Smooth muscle cell (in vitro differentiated cells): ENCODE measurements around the gene CHRNA4. TPM values are rescaled to one million over a fixed set of nuclear protein-coding genes. Genes with fewer than 3 reads are reported as not detected.

Source experiments
- DNase-seq: peaks from one replicate; lab custom pipeline; 2025; ENCODE audit not compliant: unreplicated experiment; lab: John Stamatoyannopoulos, UW
- H2AFZ ChIP-seq: fragments of 200-600 bp; sonication (generic); 2 replicates; pipeline ENCODE4 v1.6.0; 2016; ENCODE audit warnings: antibody characterized with exemption, low read depth, mild to moderate bottlenecking
- H3F3A ChIP-seq: fragments of 200-600 bp; sonication (generic); 2 replicates; pipeline ENCODE4 v1.6.0; 2017; ENCODE audit warnings: antibody characterized with exemption, low read depth
- H3K27ac ChIP-seq: fragments of 200-600 bp; sonication (generic); 2 replicates; pipeline ENCODE4 v1.5.1; 2016; ENCODE audit warnings: low read depth, mild to moderate bottlenecking
- H3K27me3 ChIP-seq: fragments of 200-600 bp; sonication (generic); 2 replicates; pipeline ENCODE4 v1.6.1; 2016; ENCODE audit warnings: low read depth, mild to moderate bottlenecking
- H3K36me3 ChIP-seq: fragments of 200-600 bp; sonication (generic); 2 replicates; pipeline ENCODE4 v1.5.1; 2016; ENCODE audit warnings: low read depth
- H3K4me1 ChIP-seq: fragments of 200-600 bp; sonication (generic); 2 replicates; pipeline ENCODE4 v1.5.1; 2016; ENCODE audit warnings: low read depth
- H3K4me2 ChIP-seq: fragments of 200-600 bp; sonication (generic); 2 replicates; pipeline ENCODE4 v1.6.0; 2016; ENCODE audit warnings: mild to moderate bottlenecking
- H3K4me3 ChIP-seq: fragments of 200-600 bp; sonication (generic); 2 replicates; pipeline ENCODE4 v1.5.1; 2016; ENCODE audit warnings: mild to moderate bottlenecking
- H3K79me2 ChIP-seq: fragments of 200-600 bp; sonication (generic); 2 replicates; pipeline ENCODE4 v1.6.0; 2016; ENCODE audit warnings: low read depth, mild to moderate bottlenecking
- H3K9ac ChIP-seq: fragments of 200-600 bp; sonication (generic); 2 replicates; pipeline ENCODE4 v1.6.0; 2016; ENCODE audit warnings: low read depth
- H3K9me3 ChIP-seq: fragments of 200-600 bp; sonication (generic); replicated peaks from 2 replicates; pipeline ENCODE4 v1.5.1; 2016; ENCODE audit warnings: low read depth
- H4K20me1 ChIP-seq: fragments of 200-600 bp; sonication (generic); 2 replicates; pipeline ENCODE4 v1.6.0; 2016; ENCODE audit warnings: low read depth
- WGBS: methylation state at CpG from one replicate; pipeline ENCODE4 v1.1.7; 2016; ENCODE audit warnings: low lambda C conversion rate; 5-methylcytosine and 5-hydroxymethylcytosine counted together
- polyA plus RNA-seq: library from polyadenylated mRNA; unstranded; fragments of >200 nt; fragmentation: Nextera tagmentation; extraction: Ambion mirVana; gene quantifications from 2 replicates; pipeline ENCODE4 v1.2.1, GENCODE V29; 2016
- total RNA-seq: library from RNA; depleted of rRNA; stranded (reverse); fragments of >200 nt; gene quantifications from 2 replicates; pipeline ENCODE4 v1.2.3, GENCODE V29; 2014
- TF ChIP-seq, protein P1 (sequence below): fragments of 200-600 bp; sonication (generic); IDR thresholded peaks from 2 replicates; pipeline ENCODE4 v1.5.1; 2017; ENCODE audit warnings: borderline replicate concordance, mild to moderate bottlenecking, antibody characterized with exemption; ENCODE audit not compliant: insufficient read depth, poor library complexity, severe bottlenecking

Gene CHRNA4
- total and polyA plus RNA-seq, 2 experiments from 2014 or later, result 0.03 TPM; not detected in 1

DNA sequence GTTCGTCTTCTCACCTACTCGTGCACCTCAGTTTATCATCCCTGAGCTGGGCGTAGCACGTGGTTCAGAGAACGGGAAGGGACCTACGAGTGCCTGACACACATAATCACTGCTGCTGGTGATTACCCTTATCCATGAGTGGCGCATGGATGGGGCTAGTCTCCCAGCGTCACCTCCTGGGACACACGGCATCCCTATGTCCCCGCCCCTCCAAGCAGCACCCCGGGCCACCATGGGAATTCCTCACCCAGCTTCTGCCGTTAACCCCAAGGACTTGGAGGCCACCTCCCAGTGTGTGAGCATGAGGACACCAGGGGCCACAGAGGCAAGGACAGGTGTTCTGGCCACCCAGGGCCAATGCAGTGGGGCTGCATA is 9.8 kb downstream of the CHRNA4 start:
- TF ChIP-seq, protein P1, sequence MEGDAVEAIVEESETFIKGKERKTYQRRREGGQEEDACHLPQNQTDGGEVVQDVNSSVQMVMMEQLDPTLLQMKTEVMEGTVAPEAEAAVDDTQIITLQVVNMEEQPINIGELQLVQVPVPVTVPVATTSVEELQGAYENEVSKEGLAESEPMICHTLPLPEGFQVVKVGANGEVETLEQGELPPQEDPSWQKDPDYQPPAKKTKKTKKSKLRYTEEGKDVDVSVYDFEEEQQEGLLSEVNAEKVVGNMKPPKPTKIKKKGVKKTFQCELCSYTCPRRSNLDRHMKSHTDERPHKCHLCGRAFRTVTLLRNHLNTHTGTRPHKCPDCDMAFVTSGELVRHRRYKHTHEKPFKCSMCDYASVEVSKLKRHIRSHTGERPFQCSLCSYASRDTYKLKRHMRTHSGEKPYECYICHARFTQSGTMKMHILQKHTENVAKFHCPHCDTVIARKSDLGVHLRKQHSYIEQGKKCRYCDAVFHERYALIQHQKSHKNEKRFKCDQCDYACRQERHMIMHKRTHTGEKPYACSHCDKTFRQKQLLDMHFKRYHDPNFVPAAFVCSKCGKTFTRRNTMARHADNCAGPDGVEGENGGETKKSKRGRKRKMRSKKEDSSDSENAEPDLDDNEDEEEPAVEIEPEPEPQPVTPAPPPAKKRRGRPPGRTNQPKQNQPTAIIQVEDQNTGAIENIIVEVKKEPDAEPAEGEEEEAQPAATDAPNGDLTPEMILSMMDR, result no peak
- no peaks in the 10 kb centered on the region for H3K27me3 ChIP-seq
- H2AFZ ChIP-seq, result no peak overlapping the region
- no peaks in the 10 kb centered on the region for H3F3A ChIP-seq
- WGBS, result 90% methylated on average over 12 of the region's 12 CpGs
- H3K9me3 ChIP-seq, result no peaks in the 10 kb centered on the region
- H3K4me1 ChIP-seq, result no peaks in the 10 kb centered on the region
- DNase-seq, result no peak
- no peak overlapping the region for H3K9ac ChIP-seq
- no peaks in the 10 kb centered on the region for H4K20me1 ChIP-seq
- no peak overlapping the region for H3K4me2 ChIP-seq
- H3K4me3 ChIP-seq, result no peak overlapping the region
- no peak overlapping the region for H3K27ac ChIP-seq
- no peaks in the 10 kb centered on the region for H3K36me3 ChIP-seq
- no peaks in the 10 kb centered on the region for H3K79me2 ChIP-seq

DNA sequence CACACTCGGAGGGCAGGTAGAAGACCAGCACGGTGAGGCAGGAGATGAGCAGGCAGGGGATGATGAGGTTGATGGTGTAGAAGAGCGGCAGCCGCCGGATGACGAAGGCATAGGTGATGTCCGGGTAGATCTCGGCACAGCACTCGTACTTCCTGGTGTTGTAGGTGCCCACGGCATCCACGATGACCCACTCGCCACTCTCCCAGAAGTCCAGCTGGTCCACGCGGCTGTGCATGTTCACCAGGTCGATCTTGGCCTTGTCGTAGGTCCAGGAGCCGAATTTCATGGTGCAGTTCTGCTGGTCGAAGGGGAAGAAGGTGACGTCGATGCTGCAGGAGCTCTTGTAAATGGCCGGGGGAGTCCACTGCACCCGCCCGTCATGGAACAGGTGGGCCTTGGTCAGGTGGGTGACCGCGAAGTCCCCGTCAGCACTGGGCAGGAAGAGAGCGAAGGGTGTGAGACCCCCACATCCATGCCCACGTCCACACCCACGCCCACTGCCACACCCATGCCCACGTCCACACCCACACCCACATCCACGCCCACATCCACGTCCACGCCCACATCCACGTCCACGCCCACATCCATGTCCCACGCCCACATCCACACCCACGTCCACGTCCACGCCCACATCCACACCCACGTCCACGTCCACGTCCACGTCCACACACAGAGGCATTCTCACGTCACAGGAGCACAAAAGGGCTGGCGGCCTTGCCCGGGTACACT is 10.4 kb downstream of the CHRNA4 start:
- Histone ChIP-seq H4K20me1 (no peaks in the 10 kb centered on the region), H3K36me3 (no peaks in the 10 kb centered on the region), H3K4me3 (no peak overlapping the region), H3K9ac (no peak overlapping the region), H3K4me2 (no peak overlapping the region), H3K27ac (no peak overlapping the region), H3K79me2 (no peaks in the 10 kb centered on the region), H3K27me3 (no peaks in the 10 kb centered on the region), H3F3A (no peaks in the 10 kb centered on the region), H3K9me3 (no peaks in the 10 kb centered on the region), H2AFZ (no peak overlapping the region), H3K4me1 (no peaks in the 10 kb centered on the region)
- WGBS, result 91% methylated on average over 44 of the region's 46 CpGs
- TF ChIP-seq, protein P1, result no peak
- no peak for DNase-seq

DNA sequence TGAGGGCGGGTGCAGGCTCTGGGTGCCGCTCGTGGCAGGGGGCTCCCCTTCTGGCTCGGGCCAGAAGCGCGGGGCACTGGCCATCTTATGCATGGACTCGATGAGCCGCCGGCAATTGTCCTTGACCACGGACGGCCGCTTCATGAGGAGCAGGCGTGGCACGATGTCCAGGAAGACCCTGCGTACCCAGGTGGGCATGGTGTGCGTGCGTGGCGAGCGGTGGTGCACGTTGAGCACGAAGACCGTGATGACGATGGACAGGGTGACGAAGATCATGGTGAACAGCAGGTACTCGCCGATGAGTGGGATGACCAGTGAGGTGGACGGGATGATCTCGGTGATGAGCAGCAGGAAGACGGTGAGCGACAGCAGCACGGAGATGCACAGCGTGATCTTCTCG is 11.0 kb downstream of the CHRNA4 start:
- H3K4me1 ChIP-seq, result no peaks in the 10 kb centered on the region
- no peak overlapping the region for H3K4me2 ChIP-seq
- H2AFZ ChIP-seq, result no peak overlapping the region
- H4K20me1 ChIP-seq, result no peaks in the 10 kb centered on the region
- no peaks in the 10 kb centered on the region for H3K9me3 ChIP-seq
- no peak overlapping the region for H3K4me3 ChIP-seq
- DNase-seq, result no peak
- H3K79me2 ChIP-seq, result no peaks in the 10 kb centered on the region
- H3K36me3 ChIP-seq, result no peaks in the 10 kb centered on the region
- 97% methylated on average over 32 of the region's 33 CpGs for WGBS
- no peaks in the 10 kb centered on the region for H3K27me3 ChIP-seq
- H3F3A ChIP-seq, result no peaks in the 10 kb centered on the region
- H3K27ac ChIP-seq, result no peak overlapping the region
- TF ChIP-seq, protein P1, result no peak
- H3K9ac ChIP-seq, result no peak overlapping the region

DNA sequence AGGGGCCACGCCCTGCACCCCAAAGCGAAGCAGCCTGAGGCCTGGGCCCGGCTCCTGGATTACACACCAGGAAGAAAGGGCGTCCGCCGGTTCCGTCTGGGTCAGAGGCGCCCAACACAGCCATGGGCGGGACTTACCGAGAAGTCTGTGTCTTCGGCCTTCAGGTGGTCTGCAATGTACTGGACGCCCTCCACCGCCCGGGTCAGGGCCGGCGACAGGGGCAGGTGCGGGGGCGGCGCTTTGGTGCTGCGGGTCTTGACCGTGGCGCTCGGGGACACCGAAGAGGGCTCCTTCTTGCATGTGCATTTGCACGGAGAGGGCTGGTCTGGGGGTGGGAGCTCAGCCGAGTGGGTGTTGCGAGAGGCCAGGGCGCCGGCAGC is 11.6 kb downstream of the CHRNA4 start:
- H2AFZ ChIP-seq, result no peak overlapping the region
- no peaks in the 10 kb centered on the region for H3F3A ChIP-seq
- H3K27ac ChIP-seq, result no peak overlapping the region
- no peak overlapping the region for H3K9ac ChIP-seq
- H3K36me3 ChIP-seq, result no peaks in the 10 kb centered on the region
- no peaks in the 10 kb centered on the region for H3K27me3 ChIP-seq
- H3K79me2 ChIP-seq, result no peaks in the 10 kb centered on the region
- no peak for DNase-seq
- no peaks in the 10 kb centered on the region for H4K20me1 ChIP-seq
- H3K4me3 ChIP-seq, result no peak overlapping the region
- H3K9me3 ChIP-seq, result no peaks in the 10 kb centered on the region
- no peak overlapping the region for H3K4me2 ChIP-seq
- WGBS, result 91% methylated on average over 28 of the region's 29 CpGs
- no peaks in the 10 kb centered on the region for H3K4me1 ChIP-seq
- TF ChIP-seq, protein P1, result no peak
